ENCODE measurements around the gene INTS11. TPM values are rescaled to one million over a fixed set of nuclear protein-coding genes. Genes with fewer than 3 reads are reported as not detected.

The INTS11 gene
- total RNA-seq, 1 experiment from 2014 or later, result 139 TPM

DNA sequence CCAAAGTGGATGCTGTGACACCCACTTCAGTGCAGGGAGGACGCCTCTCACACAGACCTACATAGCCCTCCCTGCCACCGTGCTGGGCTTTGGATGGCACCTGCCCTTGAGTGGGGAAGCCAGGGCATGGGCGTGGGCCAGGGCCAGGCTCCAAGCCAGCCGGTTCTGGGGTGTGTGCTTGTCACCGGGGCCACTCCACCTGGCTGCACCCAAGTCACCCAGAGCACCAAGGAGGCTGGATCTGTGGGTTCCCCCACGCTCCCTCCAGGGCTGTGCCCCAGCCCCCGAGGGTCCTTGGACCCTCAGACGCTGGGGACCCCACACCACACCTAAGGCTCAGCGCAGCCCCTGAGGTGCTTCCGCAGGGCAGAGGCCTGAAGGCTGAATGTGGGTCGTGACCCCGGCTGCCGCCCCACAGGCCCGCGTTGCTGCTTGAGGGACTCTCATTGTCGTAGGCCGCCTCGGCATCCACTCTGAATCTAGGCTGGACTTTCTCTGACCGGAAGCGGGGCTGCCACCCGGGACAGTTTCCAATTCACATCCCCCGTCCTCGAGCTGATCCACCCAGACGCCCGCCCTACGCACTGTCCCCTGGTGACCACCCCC, 32.4 kb upstream of the INTS11 start:
- no peak overlapping the region for H3K27ac Mint-ChIP-seq
- H3K4me1 ChIP-seq (ENCODE audit: insufficient read depth, low read length), result peaks cover 2% of the 10 kb centered on the region; the same call in 1 of the 2 replicates

More for the DNA sequence above, 32.4 kb upstream of the INTS11 start:
- Mint-ChIP-seq H3K4me1 (peaks cover 34 to 58% of the 10 kb centered on the region in 2 experiments), H3K9me3 (no peaks in the 10 kb centered on the region; a peak in 2 of 5 replicates), H3K36me3 (ENCODE audit: insufficient read depth in 1 of 3, low read depth in 3 of 3) (peaks cover 0 to 8% (median 2%) of the 10 kb centered on the region in 3 experiments; a peak in 1 of 7 replicates), H3K27me3 (ENCODE audit: low read depth) (peaks cover 44% of the 10 kb centered on the region), H3K4me3 (no peak overlapping the region; a peak in 1 of 5 replicates)
- Histone ChIP-seq H2AK5ac (ENCODE audit: insufficient read length, low read length) (no peak overlapping the region), H3K9me3 (ENCODE audit: control insufficient read depth, low read depth, low read length) (no peaks in the 10 kb centered on the region), H3K4me2 (ENCODE audit: insufficient read depth, insufficient read length, low read length) (no peak overlapping the region), H3K4ac (ENCODE audit: low read depth, low read length) (no peak overlapping the region), H3K14ac (ENCODE audit: insufficient read depth, low read length) (no peak overlapping the region; the same call in 1 of the 2 replicates), H4K8ac (replicated peaks; ENCODE audit: insufficient read length, low read depth, low read length) (no peak overlapping the region), H3K79me2 (ENCODE audit: insufficient read depth, low read length) (no peaks in the 10 kb centered on the region), H2BK15ac (ENCODE audit: low read depth, low read length) (no peak overlapping the region), H2BK120ac (ENCODE audit: low read depth, low read length, poor library complexity, severe bottlenecking) (no peak overlapping the region), H3K23me2 (ENCODE audit: insufficient read length, low read depth, low read length, poor library complexity, severe bottlenecking) (peaks cover 7% of the 10 kb centered on the region), H3K9ac (ENCODE audit: extremely low read depth, insufficient read length, low read length) (no peak overlapping the region), H4K91ac (ENCODE audit: insufficient read length, low read depth, low read length) (no peak overlapping the region), H2BK20ac (ENCODE audit: low read depth, low read length, poor library complexity, severe bottlenecking) (no peak overlapping the region), H3K27me3 (ENCODE audit: insufficient read depth, low read length) (peaks cover 4% of the 10 kb centered on the region; the same call in 1 of the 2 replicates), H3K56ac (ENCODE audit: insufficient read length, low read depth, low read length) (no peak overlapping the region), H2BK12ac (ENCODE audit: insufficient read length, low read depth, low read length) (no peak overlapping the region), H3T11ph (ENCODE audit: low read length) (no peak overlapping the region), H3K18ac (ENCODE audit: insufficient read length, low read depth, low read length) (no peak overlapping the region), H3K79me1 (ENCODE audit: insufficient read depth, low read depth, low read length, poor library complexity, severe bottlenecking) (no peaks in the 10 kb centered on the region), H2BK5ac (ENCODE audit: insufficient read length, low read length) (no peak overlapping the region), H4K5ac (ENCODE audit: insufficient read length, low read depth, low read length) (no peak overlapping the region), H2AFZ (ENCODE audit: low read length) (no peak overlapping the region), H3K23ac (ENCODE audit: insufficient read length, low read depth, low read length) (no peak overlapping the region), H4K20me1 (ENCODE audit: control insufficient read depth, insufficient read depth, insufficient read length) (no peaks in the 10 kb centered on the region), H3K27ac (ENCODE audit: insufficient read length, low read depth, low read length) (no peak overlapping the region)
- WGBS (ENCODE audit: extremely low coverage, insufficient read length, low lambda C conversion rate), result no CpG with 5 or more reads among the region's 26 CpGs
- TF ChIP-seq, protein P1, sequence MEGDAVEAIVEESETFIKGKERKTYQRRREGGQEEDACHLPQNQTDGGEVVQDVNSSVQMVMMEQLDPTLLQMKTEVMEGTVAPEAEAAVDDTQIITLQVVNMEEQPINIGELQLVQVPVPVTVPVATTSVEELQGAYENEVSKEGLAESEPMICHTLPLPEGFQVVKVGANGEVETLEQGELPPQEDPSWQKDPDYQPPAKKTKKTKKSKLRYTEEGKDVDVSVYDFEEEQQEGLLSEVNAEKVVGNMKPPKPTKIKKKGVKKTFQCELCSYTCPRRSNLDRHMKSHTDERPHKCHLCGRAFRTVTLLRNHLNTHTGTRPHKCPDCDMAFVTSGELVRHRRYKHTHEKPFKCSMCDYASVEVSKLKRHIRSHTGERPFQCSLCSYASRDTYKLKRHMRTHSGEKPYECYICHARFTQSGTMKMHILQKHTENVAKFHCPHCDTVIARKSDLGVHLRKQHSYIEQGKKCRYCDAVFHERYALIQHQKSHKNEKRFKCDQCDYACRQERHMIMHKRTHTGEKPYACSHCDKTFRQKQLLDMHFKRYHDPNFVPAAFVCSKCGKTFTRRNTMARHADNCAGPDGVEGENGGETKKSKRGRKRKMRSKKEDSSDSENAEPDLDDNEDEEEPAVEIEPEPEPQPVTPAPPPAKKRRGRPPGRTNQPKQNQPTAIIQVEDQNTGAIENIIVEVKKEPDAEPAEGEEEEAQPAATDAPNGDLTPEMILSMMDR (conservative IDR thresholded peaks at IDR 0.05), result no peak
- no peak for DNase-seq
